K562 (cell line): ENCODE measurements around the gene KIAA0513. TPM values are rescaled to one million over a fixed set of nuclear protein-coding genes. Genes with fewer than 3 reads are reported as not detected.

Source experiments
- ATAC-seq: fragments of 200-7000 bp; cut with Tn5 transposase; 3 replicates; pipeline ENCODE4 v1.9.1; 2020; ENCODE audit warnings: moderate library complexity
- BruUV-seq: library from RNA; stranded (reverse); fragments of 400-500 nt; replicated peaks from 2 replicates; lab custom pipeline; 2021; lab: Mats Ljungman, UMichigan
- CTCF ChIA-PET: fragments of 300-600 bp; formaldehyde crosslinking; extraction: SDS; loops from one replicate; lab custom pipeline; 2021; ENCODE audit warnings: low intra/inter-chr PET ratio; lab: Yijun Ruan, JAX
- POLR2A ChIA-PET: fragments of 300-600, 350-650 bp; sonication (Branson Sonifier 250); formaldehyde crosslinking; extraction: SDS; loops from one replicate; lab custom pipeline; 2021; ENCODE audit warnings: antibody characterized with exemption, inconsistent platforms; lab: Yijun Ruan, JAX
- DNase-seq, 4 experiments: peaks; one replicate each; pipeline versions ENCODE4 v3.0.0 to v3.0.0-alpha.2; 2011 to 2018; ENCODE audit warnings: low spot score in 3 of 4, mixed read lengths in 3 of 4; ENCODE audit errors: extremely low read depth in 1 of 4
- FAIRE-seq: peaks from 2 replicates; lab custom pipeline; 2011; peaks lifted over from hg19 to GRCh38; lab: Jason Lieb, UNC
- H2AFZ ChIP-seq: 2 replicates; pipeline ENCODE4 v1.6.0; 2011; ENCODE audit warnings: low read depth, low read length, control low read depth, inconsistent platforms
- H3K27ac ChIP-seq: fragments of 200-600 bp; 3 replicates; pipeline ENCODE4 v1.8.0; 2011; ENCODE audit warnings: low read depth, mild to moderate bottlenecking, control low read depth, inconsistent platforms, low read length, moderate library complexity, mixed read lengths; ENCODE audit errors: extremely low read depth
- H3K27me3 ChIP-seq, 2 experiments: fragments of 300-600 bp in 1 of 2; 2 replicates in 1 of 2; 3 replicates in 1 of 2; pipeline versions ENCODE4 v1.6.0 to v1.8.0; 2011; ENCODE audit warnings: inconsistent platforms in 2 of 2, low read length in 2 of 2, mild to moderate bottlenecking in 1 of 2, mixed read lengths in 1 of 2, moderate library complexity in 1 of 2; ENCODE audit not compliant: control insufficient read depth in 2 of 2, insufficient read depth in 2 of 2
- H3K36me3 ChIP-seq: fragments of 300-600 bp; 3 replicates; pipeline ENCODE4 v1.8.0; 2011; ENCODE audit warnings: mild to moderate bottlenecking, low read length, inconsistent platforms; ENCODE audit not compliant: control insufficient read depth, insufficient read depth
- H3K4me1 ChIP-seq, 2 experiments: fragments of 200-600 bp in 1 of 2; replicated peaks in 1 of 2; 2 replicates in 1 of 2; 3 replicates in 1 of 2; pipeline versions ENCODE4 v1.5.1 to v1.8.0; 2011; ENCODE audit warnings: inconsistent platforms in 2 of 2, low read length in 2 of 2, mild to moderate bottlenecking in 1 of 2, mixed read lengths in 1 of 2, moderate library complexity in 1 of 2; ENCODE audit not compliant: control insufficient read depth in 2 of 2, insufficient read depth in 2 of 2
- H3K4me2 ChIP-seq: 2 replicates; pipeline ENCODE4 v1.6.1; 2011; ENCODE audit warnings: low read length, control low read depth, inconsistent platforms, mixed read lengths; ENCODE audit not compliant: insufficient read depth
- H3K4me3 ChIP-seq: fragments of 200-600 bp; sonication (generic), shearing (Covaris generic); 2 replicates; pipeline ENCODE4 v1.5.1; 2016; ENCODE audit warnings: control low read depth, inconsistent platforms
- H3K79me2 ChIP-seq: fragments of 200-600 bp; 3 replicates; pipeline ENCODE4 v1.8.0; 2011; ENCODE audit warnings: low read length, inconsistent platforms; ENCODE audit not compliant: control insufficient read depth, insufficient read depth
- H3K9ac ChIP-seq, 2 experiments: 2 replicates each; pipeline versions ENCODE4 v1.6.0 to v1.6.1; 2011; ENCODE audit warnings: low read depth in 2 of 2, low read length in 2 of 2, control low read depth in 1 of 2, inconsistent platforms in 1 of 2, mild to moderate bottlenecking in 1 of 2, mixed read lengths in 1 of 2; ENCODE audit not compliant: insufficient read depth in 1 of 2
- H3K9me1 ChIP-seq: one replicate; pipeline ENCODE4 v1.6.0; 2011; ENCODE audit warnings: inconsistent platforms, mild to moderate bottlenecking, low read length, moderate library complexity; ENCODE audit not compliant: control insufficient read depth, insufficient read depth
- H3K9me3 ChIP-seq: replicated peaks from 2 replicates; pipeline ENCODE4 v1.5.1; 2011; ENCODE audit warnings: low read depth, low read length, inconsistent platforms; ENCODE audit not compliant: control insufficient read depth, insufficient read depth
- H4K20me1 ChIP-seq: replicated peaks from 2 replicates; pipeline ENCODE4 v1.6.1; 2011; ENCODE audit warnings: low read length, inconsistent platforms, mixed read lengths; ENCODE audit not compliant: control insufficient read depth, insufficient read depth
- FOXJ2 ChIP-seq: fragments of 200-800 bp; sonication (Bioruptor generic); IDR thresholded peaks from 2 replicates; pipeline ENCODE4 v1.6.1; 2016; ENCODE audit warnings: missing genetic modification characterization, missing compliant biosample characterization
- RAD51 ChIP-seq: fragments of 450-650 bp; IDR thresholded peaks from 2 replicates; pipeline ENCODE4 v1.7.1; 2016; ENCODE audit warnings: low read depth, mild to moderate bottlenecking, borderline replicate concordance
- SMARCE1 ChIP-seq: fragments of 450-650 bp; IDR thresholded peaks from 2 replicates; pipeline ENCODE4 v1.7.1; 2016; ENCODE audit warnings: mild to moderate bottlenecking
- TEAD1 ChIP-seq, 2 experiments: fragments of 450-650 bp in 1 of 2; sonication (generic) in 1 of 2; formaldehyde crosslinking; IDR thresholded peaks; 2 replicates each; pipeline versions ENCODE4 v1.4.0 to v1.8.0; 2020 to 2022; ENCODE audit warnings: mild to moderate bottlenecking in 2 of 2, missing genetic modification reagents in 1 of 2
- TEAD2 ChIP-seq: fragments of 450-650 bp; IDR thresholded peaks from 2 replicates; pipeline ENCODE4 v1.6.1; 2016; ENCODE audit warnings: missing genetic modification characterization, control low read depth, missing compliant biosample characterization
- U2AF1 ChIP-seq: fragments of 200-400 bp; formaldehyde crosslinking; optimal IDR thresholded peaks from 2 replicates; pipeline ENCODE3; 2017; ENCODE audit warnings: mild to moderate bottlenecking, low read depth, low read length, moderate library complexity
- ZNF444 ChIP-seq: fragments of 250-450 bp; sonication (Bioruptor Pico); IDR thresholded peaks from 2 replicates; pipeline ENCODE4 v1.4.0; 2020; ENCODE audit warnings: mild to moderate bottlenecking, moderate library complexity
- WGBS: fragments of 100-300 bp; shearing (Covaris generic); methylation state at CpG from one replicate; pipeline ENCODE4 v1.1.6; 2016; ENCODE audit warnings: low coverage, mixed read lengths; ENCODE audit not compliant: insufficient coverage; ENCODE audit errors: missing lambda C conversion rate; 5-methylcytosine and 5-hydroxymethylcytosine counted together
- in situ Hi-C: fragments of 300-500 bp; cut with MboI; formaldehyde crosslinking; loops from 4 replicates; pipeline ENCODE4 v1.15.0; 2018; ENCODE audit warnings: inconsistent platforms, mixed read lengths
- intact Hi-C: fragments of 100-400 bp; cut with micrococcal nuclease; formaldehyde crosslinking; loops from 2 replicates; pipeline ENCODE4 v1.14.2; 2022
- polyA plus RNA-seq, 8 experiments: library from polyadenylated mRNA; depleted of rRNA in 4 of 8; stranded (reverse) in 5 of 8; unstranded in 3 of 8; fragments of >200 nt; fragmentation: Nextera tagmentation in 2 of 8; fragmentation: Illumina TruSeq in 1 of 8; extraction: Ambion mirVana in 2 of 8; extraction: Trizol in 1 of 8; gene quantifications; 2 replicates each; pipeline versions ENCODE4 v1.2.1 to v1.2.3, GENCODE V29; 2011 to 2014; ENCODE audit warnings: inconsistent platforms in 1 of 8, missing spikeins in 1 of 8
- total RNA-seq, 7 experiments: library from RNA; depleted of rRNA in 6 of 7; stranded (reverse); fragments of >200 nt in 6 of 7; fragmentation: Illumina TruSeq in 2 of 7; extraction: Trizol in 2 of 7; gene quantifications; 2 replicates each; pipeline versions ENCODE4 v1.2.1 to v1.2.3, GENCODE V29; 2011 to 2021; ENCODE audit warnings: low replicate concordance in 1 of 7
- TF ChIP-seq, protein P1 (sequence below): sonication (generic); formaldehyde crosslinking; IDR thresholded peaks from 2 replicates; pipeline ENCODE4 v1.5.0; 2020; ENCODE audit warnings: missing genetic modification reagents
- TF ChIP-seq, protein P2 (sequence below): fragments of 450-650 bp; formaldehyde crosslinking; IDR thresholded peaks from 2 replicates; pipeline ENCODE4 v1.4.0; 2020; ENCODE audit warnings: mild to moderate bottlenecking, mixed read lengths

KIAA0513 gene
- total and polyA plus RNA-seq, 9 of the 15 experiments (the other 6 are each of a cell fraction or from before 2014, with no cell fraction given) = 0.18 to 13.7 (median 10.2) TPM

DNA sequence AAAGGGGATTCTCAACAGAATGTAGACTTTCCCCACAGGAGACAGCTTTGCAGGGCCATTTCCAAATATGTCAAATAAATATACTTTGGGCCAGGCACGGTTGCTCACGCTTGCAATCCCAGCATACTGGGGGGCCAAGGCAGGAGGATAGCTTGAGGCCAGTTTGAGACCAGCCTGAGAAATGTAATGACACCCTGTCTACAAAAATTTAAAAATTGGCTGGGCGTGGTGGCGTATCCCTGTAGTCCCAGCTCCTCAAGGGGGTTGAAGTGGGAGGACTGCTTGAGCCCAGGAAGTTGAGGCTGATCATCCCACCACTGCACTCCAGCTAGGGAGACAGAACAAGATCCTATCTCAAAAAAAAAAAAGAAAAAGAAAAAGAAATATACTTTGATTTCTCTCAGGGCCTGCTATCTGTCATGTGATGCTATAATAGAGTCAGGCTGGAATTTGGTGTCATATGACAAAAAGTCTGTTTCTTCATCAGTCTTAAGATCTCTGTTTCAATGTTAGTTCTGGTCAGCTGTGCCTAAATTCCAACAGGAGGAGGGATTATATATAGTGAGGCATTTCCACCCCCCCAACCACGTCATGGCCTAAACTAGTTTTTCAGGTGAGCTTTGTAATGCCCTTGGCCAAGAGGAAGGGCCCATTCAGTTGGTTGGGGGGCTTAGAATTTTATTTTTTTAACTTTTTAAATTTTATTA is 12.0 kb upstream of the KIAA0513 start:
- CTCF ChIA-PET = interaction anchor here (0.6 kb wide), 1 partner anchor 88 kb away, joined by 5 read pairs; no protein-coding TSS in a partner anchor

More for the DNA sequence above, 12.0 kb upstream of the KIAA0513 start:
- no peak for TF ChIP-seq ZNF444 (CRISPR knock-in tag)
- TF ChIP-seq, protein P1, sequence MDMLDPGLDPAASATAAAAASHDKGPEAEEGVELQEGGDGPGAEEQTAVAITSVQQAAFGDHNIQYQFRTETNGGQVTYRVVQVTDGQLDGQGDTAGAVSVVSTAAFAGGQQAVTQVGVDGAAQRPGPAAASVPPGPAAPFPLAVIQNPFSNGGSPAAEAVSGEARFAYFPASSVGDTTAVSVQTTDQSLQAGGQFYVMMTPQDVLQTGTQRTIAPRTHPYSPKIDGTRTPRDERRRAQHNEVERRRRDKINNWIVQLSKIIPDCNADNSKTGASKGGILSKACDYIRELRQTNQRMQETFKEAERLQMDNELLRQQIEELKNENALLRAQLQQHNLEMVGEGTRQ (CRISPR knock-in tag) = peak; percentile 15; the same call in 1 of the 2 replicates
- peak; percentile 40; the same call in 1 of the 2 replicates for TF ChIP-seq RAD51
- TF ChIP-seq SMARCE1 = 0 out of 2 replicates have a peak, but pooled peaks have one; percentile 26
- peak; percentile 79 for TF ChIP-seq TEAD2 (tag)
- TF ChIP-seq U2AF1 = no peak
- 0 out of 2 replicates have a peak, but pooled peaks have one; percentile 38 for TF ChIP-seq FOXJ2 (tag)
- TF ChIP-seq, protein P2, sequence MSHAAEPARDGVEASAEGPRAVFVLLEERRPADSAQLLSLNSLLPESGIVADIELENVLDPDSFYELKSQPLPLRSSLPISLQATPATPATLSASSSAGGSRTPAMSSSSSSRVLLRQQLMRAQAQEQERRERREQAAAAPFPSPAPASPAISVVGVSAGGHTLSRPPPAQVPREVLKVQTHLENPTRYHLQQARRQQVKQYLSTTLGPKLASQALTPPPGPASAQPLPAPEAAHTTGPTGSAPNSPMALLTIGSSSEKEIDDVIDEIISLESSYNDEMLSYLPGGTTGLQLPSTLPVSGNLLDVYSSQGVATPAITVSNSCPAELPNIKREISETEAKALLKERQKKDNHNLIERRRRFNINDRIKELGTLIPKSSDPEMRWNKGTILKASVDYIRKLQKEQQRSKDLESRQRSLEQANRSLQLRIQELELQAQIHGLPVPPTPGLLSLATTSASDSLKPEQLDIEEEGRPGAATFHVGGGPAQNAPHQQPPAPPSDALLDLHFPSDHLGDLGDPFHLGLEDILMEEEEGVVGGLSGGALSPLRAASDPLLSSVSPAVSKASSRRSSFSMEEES (CRISPR knock-in tag) = peak; percentile 87
- TF ChIP-seq TEAD1 (CRISPR knock-in tag; IDR thresholded peaks at IDR 0.05) = peak in 1 of 2 experiments; percentile 87; a peak in 2 of 4 replicates
- TF ChIP-seq, all 486 proteins: peak for 7
- DNase-seq = no peak
- no peaks in the 10 kb centered on the region for H3K9me3 ChIP-seq
- H2AFZ ChIP-seq = no peak overlapping the region
- intact Hi-C loops (no loop called here), in situ Hi-C loops (no loop called here)
- 71% methylated on average over 5 of the region's 5 CpGs for WGBS
- no peak for FAIRE-seq
- no peak overlapping the region for H3K27ac ChIP-seq
- H3K4me1 ChIP-seq = peaks cover 0 to 11% of the 10 kb centered on the region in 2 experiments; a peak in 4 of 5 replicates
- H4K20me1 ChIP-seq = peaks cover 4% of the 10 kb centered on the region
- peaks cover 6 to 12% of the 10 kb centered on the region in 2 experiments; a peak in 4 of 5 replicates for H3K27me3 ChIP-seq
- no TSS peak for BruUV-seq
- no peaks in the 10 kb centered on the region for H3K9me1 ChIP-seq
- POLR2A ChIA-PET = interaction anchor here (1.0 to 2.4 kb wide), 4 partner anchors 10 to 64 kb away, joined by 4 to 17 read pairs (median 5); partner anchors contain the start of gene KIAA0513
- H3K36me3 ChIP-seq = no peaks in the 10 kb centered on the region
- H3K9ac ChIP-seq = no peak overlapping the region
- peaks cover 15% of the 10 kb centered on the region for H3K79me2 ChIP-seq
- ATAC-seq = no peak
- no peak overlapping the region for H3K4me2 ChIP-seq
- no peak overlapping the region for H3K4me3 ChIP-seq
